ENCODE data around the gene CFAP299. TPM values are rescaled to one million over a fixed set of nuclear protein-coding genes. Genes with fewer than 3 reads are reported as not detected.

The CFAP299 gene
- total RNA-seq, 1 experiment from 2014 or later, result not detected

DNA sequence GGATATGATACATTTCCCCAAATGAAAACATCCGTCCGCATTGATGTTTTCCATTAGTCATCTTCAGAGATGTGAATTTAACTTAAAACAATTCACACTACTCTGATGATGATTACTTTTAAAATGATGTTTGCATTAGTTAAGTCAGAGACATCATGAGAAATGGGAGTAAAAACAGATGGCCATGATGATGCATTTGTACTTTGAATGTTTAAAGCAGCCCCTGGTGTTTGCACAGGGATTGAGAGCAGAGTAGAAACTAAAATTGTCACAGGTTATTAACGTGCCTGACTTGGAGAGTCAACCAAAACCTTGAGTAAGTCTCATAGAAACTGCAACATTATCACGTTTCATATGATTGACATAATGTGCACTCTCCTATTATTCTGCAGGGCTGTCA, 117.2 kb downstream of the CFAP299 start:
- no peak for TF ChIP-seq EZH2 (IDR thresholded peaks at IDR 0.05; ENCODE audit: borderline replicate concordance, low read depth, low read length, poor library complexity, severe bottlenecking)
- TF ChIP-seq, protein P1, sequence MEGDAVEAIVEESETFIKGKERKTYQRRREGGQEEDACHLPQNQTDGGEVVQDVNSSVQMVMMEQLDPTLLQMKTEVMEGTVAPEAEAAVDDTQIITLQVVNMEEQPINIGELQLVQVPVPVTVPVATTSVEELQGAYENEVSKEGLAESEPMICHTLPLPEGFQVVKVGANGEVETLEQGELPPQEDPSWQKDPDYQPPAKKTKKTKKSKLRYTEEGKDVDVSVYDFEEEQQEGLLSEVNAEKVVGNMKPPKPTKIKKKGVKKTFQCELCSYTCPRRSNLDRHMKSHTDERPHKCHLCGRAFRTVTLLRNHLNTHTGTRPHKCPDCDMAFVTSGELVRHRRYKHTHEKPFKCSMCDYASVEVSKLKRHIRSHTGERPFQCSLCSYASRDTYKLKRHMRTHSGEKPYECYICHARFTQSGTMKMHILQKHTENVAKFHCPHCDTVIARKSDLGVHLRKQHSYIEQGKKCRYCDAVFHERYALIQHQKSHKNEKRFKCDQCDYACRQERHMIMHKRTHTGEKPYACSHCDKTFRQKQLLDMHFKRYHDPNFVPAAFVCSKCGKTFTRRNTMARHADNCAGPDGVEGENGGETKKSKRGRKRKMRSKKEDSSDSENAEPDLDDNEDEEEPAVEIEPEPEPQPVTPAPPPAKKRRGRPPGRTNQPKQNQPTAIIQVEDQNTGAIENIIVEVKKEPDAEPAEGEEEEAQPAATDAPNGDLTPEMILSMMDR (conservative IDR thresholded peaks at IDR 0.05; ENCODE audit: low read depth, low read length), result no peak
- no peak for DNase-seq (ENCODE audit: low spot score)
- POLR2A ChIA-PET (ENCODE audit: low non-redundant PET), result no interaction called here

DNA sequence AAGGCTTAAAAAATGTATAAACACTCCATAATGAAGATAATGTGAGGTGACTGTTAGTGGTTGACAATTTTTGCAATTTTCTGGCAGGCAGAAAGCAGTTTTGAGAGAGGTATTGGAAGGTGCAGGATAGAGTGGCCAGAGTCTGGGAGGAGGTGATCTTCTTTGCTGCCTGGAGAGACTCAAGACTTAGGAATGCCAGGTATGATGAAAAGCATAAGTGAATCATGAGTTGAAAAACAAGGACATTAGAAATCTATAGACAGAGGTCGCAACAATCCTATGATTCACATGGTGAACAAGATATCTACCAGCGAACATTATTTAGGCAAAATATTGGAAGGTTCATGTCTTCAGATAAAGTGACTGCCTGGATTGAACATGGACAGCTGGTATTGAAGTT, 118.5 kb downstream of the CFAP299 start:
- Histone ChIP-seq H3K4me1 (ENCODE audit: insufficient read depth, low read length, poor library complexity, severe bottlenecking) (no peaks in the 10 kb centered on the region), H3K4me3 (ENCODE audit: low read depth, low read length, poor library complexity, severe bottlenecking) (no peak overlapping the region), H3K27me3 (replicated peaks; ENCODE audit: insufficient read depth, low read depth, low read length, poor library complexity) (no peaks in the 10 kb centered on the region), H3K36me3 (ENCODE audit: insufficient read depth, low read length, poor library complexity, severe bottlenecking) (no peaks in the 10 kb centered on the region), H3K27ac (ENCODE audit: low read depth, low read length, poor library complexity, severe bottlenecking) (no peak overlapping the region), H3K9me3 (ENCODE audit: low read depth, low read length, poor library complexity, severe bottlenecking) (no peaks in the 10 kb centered on the region)
- CTCF ChIA-PET, result no interaction called here
- TF ChIP-seq, protein P1 (conservative IDR thresholded peaks at IDR 0.05; ENCODE audit: low read depth, low read length), result no peak
- no peak for DNase-seq (ENCODE audit: low spot score)
- no TSS peak for BruUV-seq (replicated peaks)
- POLR2A ChIA-PET (ENCODE audit: low non-redundant PET), result no interaction called here
- intact Hi-C loops (cut with micrococcal nuclease; ENCODE audit: unreplicated experiment), result no loop called here

More for the DNA sequence above, 117.2 kb downstream of the CFAP299 start:
- Histone ChIP-seq H3K9me3 (ENCODE audit: low read depth, low read length, poor library complexity, severe bottlenecking) (no peaks in the 10 kb centered on the region), H3K36me3 (ENCODE audit: insufficient read depth, low read length, poor library complexity, severe bottlenecking) (no peaks in the 10 kb centered on the region), H3K4me3 (ENCODE audit: low read depth, low read length, poor library complexity, severe bottlenecking) (no peak overlapping the region), H3K4me1 (ENCODE audit: insufficient read depth, low read length, poor library complexity, severe bottlenecking) (no peaks in the 10 kb centered on the region), H3K27ac (ENCODE audit: low read depth, low read length, poor library complexity, severe bottlenecking) (no peak overlapping the region), H3K27me3 (replicated peaks; ENCODE audit: insufficient read depth, low read depth, low read length, poor library complexity) (no peaks in the 10 kb centered on the region)
- intact Hi-C loops (cut with micrococcal nuclease; ENCODE audit: unreplicated experiment), result no loop called here
- no TSS peak for BruUV-seq (replicated peaks)
- CTCF ChIA-PET, result no interaction called here

DNA sequence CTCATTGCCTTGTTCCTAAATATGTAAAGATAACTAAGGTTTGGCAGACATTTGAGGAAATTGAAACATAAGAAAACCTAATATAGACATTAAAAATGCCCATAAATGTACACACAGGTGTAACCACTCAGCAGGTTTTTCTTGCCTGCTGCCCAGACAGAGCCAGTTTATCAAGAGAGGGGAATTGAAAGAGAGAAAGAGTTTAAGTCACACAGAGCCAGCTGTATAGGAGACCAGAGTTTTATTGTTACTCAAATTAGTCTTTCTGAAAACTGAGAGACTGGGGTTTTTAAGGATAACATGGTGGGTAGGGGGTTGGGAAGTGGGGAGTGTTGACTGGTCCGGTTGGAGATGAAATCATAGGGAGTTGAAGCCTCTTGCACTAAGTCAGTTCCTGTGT, 119.0 kb downstream of the CFAP299 start:
- Histone ChIP-seq H3K36me3 (ENCODE audit: insufficient read depth, low read length, poor library complexity, severe bottlenecking) (no peaks in the 10 kb centered on the region), H3K27me3 (replicated peaks; ENCODE audit: insufficient read depth, low read depth, low read length, poor library complexity) (no peaks in the 10 kb centered on the region), H3K4me3 (ENCODE audit: low read depth, low read length, poor library complexity, severe bottlenecking) (no peak overlapping the region), H3K9me3 (ENCODE audit: low read depth, low read length, poor library complexity, severe bottlenecking) (no peaks in the 10 kb centered on the region), H3K4me1 (ENCODE audit: insufficient read depth, low read length, poor library complexity, severe bottlenecking) (no peaks in the 10 kb centered on the region), H3K27ac (ENCODE audit: low read depth, low read length, poor library complexity, severe bottlenecking) (no peak overlapping the region)
- ChIA-PET POLR2A (ENCODE audit: low non-redundant PET) (no interaction called here), CTCF (no interaction called here)
- intact Hi-C loops (cut with micrococcal nuclease; ENCODE audit: unreplicated experiment), result no loop called here
- no TSS peak for BruUV-seq (replicated peaks)
- DNase-seq (ENCODE audit: low spot score), result no peak
- no peak for TF ChIP-seq EZH2 (IDR thresholded peaks at IDR 0.05; ENCODE audit: borderline replicate concordance, low read depth, low read length, poor library complexity, severe bottlenecking)
- TF ChIP-seq, protein P1 (conservative IDR thresholded peaks at IDR 0.05; ENCODE audit: low read depth, low read length), result no peak
